A549 (cell line): ENCODE data around the gene ASB14. TPM values are rescaled to one million over a fixed set of nuclear protein-coding genes. Genes with fewer than 3 reads are reported as not detected.
"Not testable (repeated sequence)": the region's sequence is repeated elsewhere in the genome, so short reads cannot be mapped to it uniquely, and the experiment has no call there.

Experiments used
- ATAC-seq, 2 experiments: fragments of 200-7000 bp in 1 of 2; fragments of >200 bp in 1 of 2; cut with Nextera tagmentation in 1 of 2; cut with Tn5 transposase in 1 of 2; 3 replicates each; pipeline versions ENCODE4 v1.8.0 to v1.9.1; 2018 to 2020; ENCODE audit warnings: mild to moderate bottlenecking in 1 of 2, moderate library complexity in 1 of 2
- CTCF ChIA-PET: fragments of 300-600 bp; sonication (Branson Sonifier 250); formaldehyde crosslinking; extraction: SDS; loops from one replicate; lab custom pipeline; 2021; ENCODE audit warnings: antibody characterized with exemption, inconsistent platforms; lab: Yijun Ruan, JAX
- POLR2A ChIA-PET: fragments of 350-600 bp; formaldehyde crosslinking; extraction: SDS; loops from one replicate; lab custom pipeline; 2021; ENCODE audit warnings: antibody characterized with exemption, inconsistent platforms; lab: Yijun Ruan, JAX
- DNase-seq, 2 experiments: peaks; one replicate each; pipeline versions ENCODE4 v3.0.0 to v3.0.0-alpha.2; 2011 to 2016; ENCODE audit warnings: low read depth in 1 of 2, low spot score in 1 of 2
- FAIRE-seq: peaks from 2 replicates; lab custom pipeline; 2011; peaks lifted over from hg19 to GRCh38; lab: Jason Lieb, UNC
- H3K27ac ChIP-seq, 2 experiments: fragments of >200 bp; sonication (Bioruptor Twin); formaldehyde crosslinking; 3 replicates each; pipeline ENCODE4 v1.5.1; 2016 to 2017
- H3K4me1 ChIP-seq: fragments of >200 bp; sonication (Bioruptor Twin); formaldehyde crosslinking; 3 replicates; pipeline ENCODE4 v1.6.1; 2016
- H3K4me2 ChIP-seq: fragments of >200 bp; sonication (Bioruptor Twin); formaldehyde crosslinking; 3 replicates; pipeline ENCODE4 v1.6.1; 2016
- H3K4me3 ChIP-seq: fragments of >200 bp; sonication (Bioruptor Twin); formaldehyde crosslinking; 3 replicates; pipeline ENCODE4 v1.5.1; 2016
- H3K9me3 ChIP-seq: fragments of >200 bp; sonication (Bioruptor Twin); formaldehyde crosslinking; 3 replicates; pipeline ENCODE4 v1.6.1; 2016
- CBX2 ChIP-seq: fragments of 200-600 bp; sonication (generic); IDR thresholded peaks from 2 replicates; pipeline ENCODE4 v1.6.1; 2016; ENCODE audit warnings: low read depth, mild to moderate bottlenecking, borderline replicate concordance
- CHD2 ChIP-seq: fragments of 150-350 bp; IDR thresholded peaks from 2 replicates; pipeline ENCODE4 v1.6.1; 2014; ENCODE audit warnings: low read length; ENCODE audit not compliant: partially characterized antibody
- EHMT2 ChIP-seq: fragments of 200-600 bp; sonication (generic); IDR thresholded peaks from 2 replicates; pipeline ENCODE4 v1.6.1; 2016; ENCODE audit warnings: antibody characterized with exemption, low read depth, mild to moderate bottlenecking, moderate library complexity
- EP300 ChIP-seq, 2 experiments: fragments of >200 bp; sonication (Bioruptor Twin); formaldehyde crosslinking; IDR thresholded peaks; 2 replicates in 1 of 2; 3 replicates in 1 of 2; pipeline ENCODE4 v1.6.1; 2016 to 2017
- FOSL2 ChIP-seq, 2 experiments: fragments of 450-650 bp in 1 of 2; fragments of >200 bp in 1 of 2; sonication (Bioruptor Twin) in 1 of 2; formaldehyde crosslinking; IDR thresholded peaks; 2 replicates each; pipeline versions ENCODE4 v1.5.0 to v1.6.1; 2016 to 2020; ENCODE audit warnings: mild to moderate bottlenecking in 1 of 2, moderate library complexity in 1 of 2
- GATA3 ChIP-seq: IDR thresholded peaks from 2 replicates; pipeline ENCODE4 v1.6.1; 2012; ENCODE audit warnings: borderline replicate concordance
- JUN ChIP-seq, 2 experiments: fragments of >200 bp; sonication (Bioruptor Twin); formaldehyde crosslinking; IDR thresholded peaks; 2 replicates in 1 of 2; 3 replicates in 1 of 2; pipeline ENCODE4 v1.6.1; 2016 to 2017
- KDM5A ChIP-seq: fragments of 200-600 bp; sonication (generic); IDR thresholded peaks from 2 replicates; pipeline ENCODE4 v1.6.1; 2016; ENCODE audit warnings: antibody characterized with exemption, mild to moderate bottlenecking
- RAD21 ChIP-seq, 2 experiments: fragments of >200 bp in 1 of 2; sonication (Bioruptor Twin) in 1 of 2; formaldehyde crosslinking in 1 of 2; IDR thresholded peaks in 1 of 2; conservative IDR thresholded peaks in 1 of 2; 2 replicates in 1 of 2; 3 replicates in 1 of 2; pipeline ENCODE4 v1.6.1; 2012 to 2018; ENCODE audit warnings: inconsistent platforms in 1 of 2
- ZFP36 ChIP-seq: fragments of 450-650 bp; IDR thresholded peaks from 2 replicates; pipeline ENCODE4 v1.6.1; 2014; ENCODE audit warnings: borderline replicate concordance; ENCODE audit not compliant: partially characterized antibody
- WGBS: methylation state at CpG from one replicate; pipeline ENCODE4 v1.1.6; 2017; ENCODE audit errors: missing lambda C conversion rate; 5-methylcytosine and 5-hydroxymethylcytosine counted together
- polyA minus RNA-seq: library from RNA; depleted of rRNA, polyadenylated mRNA; stranded (reverse); fragments of >200 nt; gene quantifications from 2 replicates; pipeline ENCODE4 v1.2.3, GENCODE V29; 2011; rRNA and poly(A)+ RNA removed
- polyA plus RNA-seq, 4 experiments: library from polyadenylated mRNA; depleted of rRNA in 3 of 4; stranded (reverse); fragments of >200 nt; fragmentation: RNase III in 1 of 4; extraction: RNeasy Plus Mini Kit Qiagen cat#74134 plus additional on column Dnase treatment in 1 of 4; gene quantifications; 2 replicates in 3 of 4; 3 replicates in 1 of 4; pipeline ENCODE4 v1.2.3, GENCODE V29; 2011 to 2017
- TF ChIP-seq, protein P1 (sequence below): IDR thresholded peaks from 2 replicates; pipeline ENCODE4 v1.6.1; 2012; ENCODE audit warnings: low read depth, borderline replicate concordance
- TF ChIP-seq, protein P2 (sequence below): fragments of 250-450 bp; sonication (Bioruptor Pico); IDR thresholded peaks from 2 replicates; pipeline ENCODE4 v1.5.0; 2021; ENCODE audit warnings: mild to moderate bottlenecking, moderate library complexity, borderline replicate concordance
- TF ChIP-seq, protein P3 (sequence below): fragments of >200 bp; sonication (Bioruptor Twin); formaldehyde crosslinking; IDR thresholded peaks from 3 replicates; pipeline ENCODE4 v1.5.1; 2016

ASB14 gene
- polyA plus RNA-seq (2011; rRNA removed) (not detected in 2 replicates), polyA plus RNA-seq (2017; fragmentation: RNase III; extraction: RNeasy Plus Mini Kit Qiagen cat#74134 plus additional on column Dnase treatment) (0.03 TPM in 1 of 3 replicates, not detected in the others), polyA minus RNA-seq (not detected in 2 replicates)
- polyA plus RNA-seq (2012; cell fraction: cytosol; rRNA removed): not detected in 2 replicates
- polyA plus RNA-seq (2012; cell fraction: nucleus; rRNA removed): not detected in 2 replicates

DNA sequence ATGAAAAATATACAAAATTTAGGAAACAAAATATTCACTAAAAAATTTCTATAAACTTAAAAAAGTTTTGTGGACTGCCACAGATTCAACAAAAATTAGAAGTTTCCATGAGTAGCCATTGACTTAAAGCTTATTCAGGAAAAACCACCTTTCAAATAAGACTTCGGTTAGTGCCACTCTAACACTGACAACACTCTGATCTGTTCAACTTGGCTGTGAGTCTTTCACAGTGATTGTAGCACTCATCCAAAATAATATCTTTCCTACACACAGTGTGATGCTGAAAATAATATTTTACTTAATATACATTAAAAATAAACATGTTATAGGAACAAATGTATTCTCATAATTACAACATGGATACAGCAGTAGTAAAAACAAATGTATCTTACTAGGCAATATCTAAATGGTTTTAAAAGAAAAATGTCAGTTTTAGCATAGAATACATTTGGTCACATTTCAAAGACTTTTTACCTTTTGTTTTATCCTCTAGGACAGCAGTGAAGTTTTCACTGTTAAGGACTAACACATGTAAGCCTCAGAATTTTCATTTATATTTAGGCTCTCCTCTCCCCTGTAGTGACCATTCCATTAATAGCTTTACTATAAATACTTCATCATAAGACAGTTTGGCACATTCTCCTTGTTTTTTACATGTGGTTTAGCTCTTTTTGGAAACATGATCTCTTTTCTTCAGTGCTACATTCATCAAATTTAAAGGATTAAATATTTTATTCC, at the start of gene ASB14:
ASB14 (minus strand) TSS at position 527 of the 738 bp plus-strand sequence. CDS start 652 bp downstream, outside the sequence.
- FAIRE-seq: no peak
- Histone ChIP-seq H3K9me3 (no peaks in the 10 kb centered on the region), H3K4me2 (no peak within 1 kb of the TSS), H3K27ac (no peak within 1 kb of the TSS), H3K4me1 (no peaks in the 10 kb centered on the region), H3K4me3 (no peak within 1 kb of the TSS)
- no peak for DNase-seq
- ATAC-seq: no peak
- POLR2A ChIA-PET: no interaction called here
- CTCF ChIA-PET: no interaction called here
- TF ChIP-seq EHMT2 (no peak), JUN (IDR thresholded peaks at IDR 0.05) (no peak), FOSL2 (IDR thresholded peaks at IDR 0.05) (no peak), FOSL2 (CRISPR knock-in tag; IDR thresholded peaks at IDR 0.05) (no peak), EP300 (IDR thresholded peaks at IDR 0.05) (no peak), KDM5A (no peak), CBX2 (no peak), GATA3 (no peak), CHD2 (no peak), RAD21 (conservative IDR thresholded peaks at IDR 0.05 in 1 of 2, IDR thresholded peaks at IDR 0.05 in 1 of 2) (no peak), ZFP36 (no peak)
- TF ChIP-seq, protein P1, sequence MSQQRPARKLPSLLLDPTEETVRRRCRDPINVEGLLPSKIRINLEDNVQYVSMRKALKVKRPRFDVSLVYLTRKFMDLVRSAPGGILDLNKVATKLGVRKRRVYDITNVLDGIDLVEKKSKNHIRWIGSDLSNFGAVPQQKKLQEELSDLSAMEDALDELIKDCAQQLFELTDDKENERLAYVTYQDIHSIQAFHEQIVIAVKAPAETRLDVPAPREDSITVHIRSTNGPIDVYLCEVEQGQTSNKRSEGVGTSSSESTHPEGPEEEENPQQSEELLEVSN: no peak
- TF ChIP-seq, protein P2, sequence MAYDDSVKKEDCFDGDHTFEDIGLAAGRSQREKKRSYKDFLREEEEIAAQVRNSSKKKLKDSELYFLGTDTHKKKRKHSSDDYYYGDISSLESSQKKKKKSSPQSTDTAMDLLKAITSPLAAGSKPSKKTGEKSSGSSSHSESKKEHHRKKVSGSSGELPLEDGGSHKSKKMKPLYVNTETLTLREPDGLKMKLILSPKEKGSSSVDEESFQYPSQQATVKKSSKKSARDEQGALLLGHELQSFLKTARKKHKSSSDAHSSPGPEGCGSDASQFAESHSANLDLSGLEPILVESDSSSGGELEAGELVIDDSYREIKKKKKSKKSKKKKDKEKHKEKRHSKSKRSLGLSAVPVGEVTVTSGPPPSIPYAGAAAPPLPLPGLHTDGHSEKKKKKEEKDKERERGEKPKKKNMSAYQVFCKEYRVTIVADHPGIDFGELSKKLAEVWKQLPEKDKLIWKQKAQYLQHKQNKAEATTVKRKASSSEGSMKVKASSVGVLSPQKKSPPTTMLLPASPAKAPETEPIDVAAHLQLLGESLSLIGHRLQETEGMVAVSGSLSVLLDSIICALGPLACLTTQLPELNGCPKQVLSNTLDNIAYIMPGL (CRISPR knock-in tag): no peak
- TF ChIP-seq, protein P3, sequence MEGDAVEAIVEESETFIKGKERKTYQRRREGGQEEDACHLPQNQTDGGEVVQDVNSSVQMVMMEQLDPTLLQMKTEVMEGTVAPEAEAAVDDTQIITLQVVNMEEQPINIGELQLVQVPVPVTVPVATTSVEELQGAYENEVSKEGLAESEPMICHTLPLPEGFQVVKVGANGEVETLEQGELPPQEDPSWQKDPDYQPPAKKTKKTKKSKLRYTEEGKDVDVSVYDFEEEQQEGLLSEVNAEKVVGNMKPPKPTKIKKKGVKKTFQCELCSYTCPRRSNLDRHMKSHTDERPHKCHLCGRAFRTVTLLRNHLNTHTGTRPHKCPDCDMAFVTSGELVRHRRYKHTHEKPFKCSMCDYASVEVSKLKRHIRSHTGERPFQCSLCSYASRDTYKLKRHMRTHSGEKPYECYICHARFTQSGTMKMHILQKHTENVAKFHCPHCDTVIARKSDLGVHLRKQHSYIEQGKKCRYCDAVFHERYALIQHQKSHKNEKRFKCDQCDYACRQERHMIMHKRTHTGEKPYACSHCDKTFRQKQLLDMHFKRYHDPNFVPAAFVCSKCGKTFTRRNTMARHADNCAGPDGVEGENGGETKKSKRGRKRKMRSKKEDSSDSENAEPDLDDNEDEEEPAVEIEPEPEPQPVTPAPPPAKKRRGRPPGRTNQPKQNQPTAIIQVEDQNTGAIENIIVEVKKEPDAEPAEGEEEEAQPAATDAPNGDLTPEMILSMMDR: no peak
- WGBS: 77% methylated on average over 1 of the region's 1 CpG

DNA sequence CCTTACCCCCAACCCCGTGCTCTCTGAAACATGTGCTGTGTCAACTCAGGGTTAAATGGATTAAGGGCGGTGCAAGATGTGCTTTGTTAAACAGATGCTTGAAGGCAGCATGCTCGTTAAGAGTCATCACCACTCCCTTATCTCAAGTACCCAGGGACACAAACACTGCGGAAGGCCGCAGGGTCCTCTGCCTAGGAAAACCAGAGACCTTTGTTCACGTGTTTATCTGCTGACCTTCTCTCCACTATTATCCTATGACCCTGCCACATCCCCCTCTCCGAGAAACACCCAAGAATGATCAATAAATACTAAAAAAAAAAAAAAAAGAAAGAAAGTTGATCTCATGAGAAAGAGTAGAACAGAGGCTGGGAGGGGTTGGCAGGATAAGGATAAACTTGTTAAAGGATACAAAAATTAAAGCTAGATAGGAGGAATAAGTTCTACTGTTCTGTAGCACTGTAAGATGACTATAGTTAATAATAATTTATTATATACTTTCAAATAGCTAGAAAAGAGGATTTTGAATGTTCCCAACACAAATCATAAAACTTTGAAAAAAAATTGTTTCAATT, 46.7 kb upstream of the ASB14 start:
- ATAC-seq, H3K9me3 ChIP-seq, DNase-seq, H3K4me3 ChIP-seq, POLR2A ChIA-PET, H3K27ac ChIP-seq, H3K4me1 ChIP-seq, H3K4me2 ChIP-seq, FAIRE-seq, CTCF ChIA-PET: not testable (repeated sequence)
- WGBS: 38% methylated on average over 7 of the region's 7 CpGs

- H3K27ac ChIP-seq, H3K4me1 ChIP-seq, FAIRE-seq, CTCF ChIA-PET, ATAC-seq, H3K9me3 ChIP-seq, H3K4me3 ChIP-seq, H3K4me2 ChIP-seq, DNase-seq, POLR2A ChIA-PET: not testable (repeated sequence)
- WGBS: 72% methylated on average over 7 of the region's 40 CpGs
Measured at GRCh38 chr3:57338272-57339070, 46.0 kb upstream of the ASB14 start.
